IPS-NIHi11 (cell line): Measurements from ENCODE around the gene SNCG.
"Not testable (repeated sequence)": the region's sequence is repeated elsewhere in the genome, so short reads cannot be mapped to it uniquely, and the experiment has no call there.

Experiments
- DNase-seq: peaks from one replicate; pipeline ENCODE4 v3.0.0; 2012; ENCODE audit warnings: mixed read lengths, low spot score

The SNCG gene

GRCh38 chr10:86945361-86946212, 12.8 kb upstream of the SNCG start:
- DNase-seq = peak; percentile 72

- no peak for DNase-seq
Observed at GRCh38 chr10:86946213-86947155, 11.9 kb upstream of the SNCG start.

- not testable (repeated sequence) for DNase-seq
Observed at GRCh38 chr10:86947806-86948205, 10.6 kb upstream of the SNCG start.

GRCh38 chr10:86950349-86950748, 8.1 kb upstream of the SNCG start:
- no peak for DNase-seq

- no peak for DNase-seq
Observed at GRCh38 chr10:86951184-86951761, 7.1 kb upstream of the SNCG start.

GRCh38 chr10:86952106-86952505, 6.3 kb upstream of the SNCG start:
- no peak for DNase-seq

GRCh38 chr10:86952697-86953096, 5.7 kb upstream of the SNCG start:
- not testable (repeated sequence) for DNase-seq

GRCh38 chr10:86953747-86954680, 4.4 kb upstream of the SNCG start:
- peak; percentile 83 for DNase-seq

- no peak for DNase-seq
Observed at GRCh38 chr10:86954681-86955500, 3.5 kb upstream of the SNCG start.

GRCh38 chr10:86955501-86956194, 2.8 kb upstream of the SNCG start:
- DNase-seq = no peak

GRCh38 chr10:86956195-86956847, 2.1 kb upstream of the SNCG start:
- no peak for DNase-seq

GRCh38 chr10:86956848-86957448, 1.5 kb upstream of the SNCG start:
- DNase-seq = no peak

- no peak for DNase-seq
Observed at GRCh38 chr10:86957471-86958115, 806 bp upstream of the SNCG start, which contains the start of gene MMRN2. MMRN2 (minus strand) TSS chr10:86957615; CDS start chr10:86957541, 74 bp downstream.

GRCh38 chr10:86958901-86959736, 720 bp downstream of the SNCG start:
- peak; percentile 51 for DNase-seq

GRCh38 chr10:86959737-86960002, 1.3 kb downstream of the SNCG start:
- no peak for DNase-seq

- DNase-seq = peak; percentile 84
Observed at GRCh38 chr10:86960003-86960862, 1.8 kb downstream of the SNCG start.
